NCI-H146 (cell line): ENCODE results near the gene JAK1.
"Not testable (repeated sequence)": the region's sequence is repeated elsewhere in the genome, so short reads cannot be mapped to it uniquely, and the experiment has no call there.

Experiments
- DNase-seq: peaks from one replicate; lab custom pipeline; 2025; lab: John Stamatoyannopoulos, UW

Gene JAK1

DNA sequence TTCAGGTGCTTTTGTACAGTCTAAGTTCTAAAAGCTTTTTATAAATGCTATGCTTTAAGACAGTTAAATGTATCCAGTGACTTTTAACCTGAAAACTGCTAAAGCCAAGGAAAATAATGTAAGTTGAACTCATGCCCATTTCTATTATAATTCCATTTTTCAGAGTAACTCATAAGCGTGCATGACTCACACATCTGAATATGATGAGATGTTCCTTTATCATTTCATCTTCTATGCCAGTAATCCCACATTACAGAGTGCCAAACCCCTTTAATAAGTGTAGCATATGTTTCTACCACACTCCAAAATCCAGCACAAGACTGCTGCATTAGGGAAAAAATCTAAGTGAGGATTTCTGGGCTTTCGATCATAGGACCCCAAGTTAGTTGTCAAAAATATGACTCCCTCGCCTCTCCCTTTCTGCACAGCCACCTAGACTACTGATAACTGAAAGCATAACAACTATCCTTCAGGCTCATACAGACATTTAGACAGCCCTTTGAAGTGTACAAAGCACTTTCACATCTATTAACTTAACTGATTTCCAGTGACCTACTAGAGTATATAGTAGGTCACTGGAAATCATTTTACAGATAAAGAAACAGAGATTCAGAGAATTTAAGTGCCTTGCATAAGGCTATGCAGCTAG is 45.3 kb downstream of the JAK1 start:
- no peak for DNase-seq

DNA sequence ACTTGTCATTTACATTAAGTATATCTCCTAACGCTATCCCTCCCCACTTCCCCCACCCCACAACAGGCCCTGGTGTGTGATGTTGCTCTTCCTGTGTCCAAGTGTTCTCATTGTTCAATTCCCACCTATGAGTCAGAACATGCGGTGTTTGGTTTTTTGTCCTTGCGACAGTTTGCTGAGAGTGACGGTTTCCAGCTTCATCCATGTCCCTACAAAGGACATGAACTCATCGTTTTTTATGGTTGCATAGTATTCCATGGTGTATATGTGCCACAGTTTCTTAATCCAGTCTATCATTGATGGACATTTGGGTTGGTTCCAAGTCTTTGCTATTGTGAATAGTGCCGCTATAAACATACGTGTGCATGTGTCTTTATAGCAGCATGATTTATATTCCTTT is 47.2 kb downstream of the JAK1 start:
- DNase-seq = not testable (repeated sequence)

DNA sequence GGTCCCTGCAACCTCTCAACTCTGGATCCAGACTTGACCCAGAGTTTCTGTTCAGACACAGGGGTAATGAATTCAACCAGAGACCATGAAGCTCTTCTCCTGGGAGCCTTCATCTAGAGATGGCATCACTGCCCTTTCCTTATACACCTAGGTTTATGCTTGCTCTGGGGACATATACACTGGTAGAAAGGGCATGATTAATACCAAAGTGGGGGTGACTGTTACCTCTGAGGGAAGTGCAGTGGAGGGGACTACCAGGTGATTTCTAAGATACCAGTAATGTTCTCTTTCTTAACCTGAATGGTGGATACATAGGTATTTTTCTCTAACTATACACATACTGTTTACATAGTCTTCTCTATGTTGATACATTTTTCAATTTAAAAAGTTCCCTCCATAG is 48.4 kb downstream of the JAK1 start:
- DNase-seq = no peak

DNA sequence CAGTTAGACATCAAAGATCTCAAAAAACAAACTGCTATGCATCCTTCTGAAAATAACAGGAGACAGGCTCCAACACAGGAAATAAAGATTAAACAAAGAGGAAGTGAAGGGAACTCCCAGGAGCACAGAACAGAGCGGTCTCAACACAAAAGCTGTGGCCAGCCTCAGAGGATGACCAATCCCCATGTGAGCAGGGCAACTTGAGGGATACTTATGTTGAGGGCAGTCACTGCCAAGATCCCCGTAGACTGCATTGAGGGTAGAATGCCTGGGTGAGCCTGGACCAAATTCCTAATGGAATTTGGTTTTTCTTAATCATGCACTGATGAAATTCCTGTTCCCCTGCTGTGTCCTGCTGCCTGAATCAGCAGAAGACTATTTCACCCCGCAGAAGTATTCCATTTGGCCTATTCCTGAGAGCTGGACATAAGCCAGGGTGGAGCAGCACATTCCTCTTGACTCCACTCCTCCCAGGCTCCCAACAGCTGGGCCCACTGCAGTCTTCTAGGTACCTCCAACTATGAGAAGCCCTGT is 49.0 kb downstream of the JAK1 start:
- no peak for DNase-seq

DNA sequence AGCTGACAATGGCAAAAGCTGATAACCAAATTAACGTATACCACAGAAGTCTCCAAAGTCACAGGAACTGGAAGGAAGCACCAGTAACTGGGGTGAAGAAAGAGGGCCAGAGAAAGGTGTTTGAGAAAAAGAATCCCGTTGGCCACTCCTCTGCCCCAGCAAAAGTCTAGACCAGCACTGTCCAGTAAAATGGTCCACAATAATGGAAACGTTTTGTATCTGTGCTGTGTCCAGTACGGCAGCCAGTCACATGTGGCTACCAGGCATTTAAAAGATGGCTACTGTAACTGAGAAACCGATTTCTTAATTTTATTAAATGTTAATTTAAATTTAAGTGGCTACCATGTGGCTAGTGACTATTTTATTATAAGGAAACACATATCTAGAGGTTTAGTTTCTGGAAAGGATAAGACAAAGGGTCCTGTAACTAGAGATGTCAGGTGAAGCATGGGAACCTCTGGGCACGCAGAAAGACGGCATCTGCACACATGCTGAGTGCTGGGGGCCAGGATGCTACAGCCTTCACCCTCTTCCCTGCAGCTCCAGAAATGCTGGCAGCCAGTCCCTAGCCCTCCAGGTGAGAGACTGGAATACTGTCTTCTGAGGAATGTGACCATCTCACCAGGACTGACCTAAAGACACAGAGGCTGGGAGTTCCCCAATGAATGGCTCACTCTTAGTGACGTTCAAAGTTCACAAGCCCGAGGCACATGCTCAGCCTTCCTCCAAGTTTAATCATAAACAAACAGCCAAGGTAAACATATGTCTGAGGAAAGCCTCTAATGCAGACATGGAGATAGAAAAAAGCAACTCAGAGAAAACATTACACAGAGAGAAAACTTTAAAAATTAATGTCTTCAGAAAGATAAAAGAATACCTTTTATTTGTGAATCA is 50.7 kb downstream of the JAK1 start:
- no peak for DNase-seq

DNA sequence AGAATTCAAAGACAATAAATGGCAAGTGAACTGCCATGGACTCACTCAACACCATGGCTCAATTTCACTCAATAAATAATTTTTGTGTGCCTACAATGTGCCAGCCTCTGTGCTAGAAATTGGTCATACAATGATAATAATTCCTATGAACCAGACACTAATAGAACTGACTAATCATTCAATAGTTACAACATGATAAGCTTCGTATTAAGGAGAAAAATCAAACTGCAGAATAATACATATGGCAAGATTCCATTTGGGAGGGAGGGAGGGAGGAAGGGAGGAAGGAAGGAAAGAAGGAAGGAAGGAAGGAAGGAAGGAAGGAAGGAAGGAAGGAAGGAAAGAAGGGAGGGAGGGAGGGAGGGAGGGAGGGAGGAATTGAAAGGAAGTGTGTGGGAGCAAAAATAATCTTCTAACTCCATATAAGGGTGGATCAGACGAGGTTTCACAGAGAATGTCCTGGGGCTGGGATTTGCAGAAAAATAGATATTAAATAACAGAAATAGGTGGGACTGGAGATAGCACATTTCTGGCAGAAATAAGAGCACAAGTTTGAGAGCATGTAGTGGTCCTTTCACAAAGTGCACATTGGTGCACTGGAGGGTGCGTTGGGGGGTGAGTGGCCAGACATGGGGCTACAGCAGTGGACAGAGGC is 52.9 kb downstream of the JAK1 start:
- no peak for DNase-seq

DNA sequence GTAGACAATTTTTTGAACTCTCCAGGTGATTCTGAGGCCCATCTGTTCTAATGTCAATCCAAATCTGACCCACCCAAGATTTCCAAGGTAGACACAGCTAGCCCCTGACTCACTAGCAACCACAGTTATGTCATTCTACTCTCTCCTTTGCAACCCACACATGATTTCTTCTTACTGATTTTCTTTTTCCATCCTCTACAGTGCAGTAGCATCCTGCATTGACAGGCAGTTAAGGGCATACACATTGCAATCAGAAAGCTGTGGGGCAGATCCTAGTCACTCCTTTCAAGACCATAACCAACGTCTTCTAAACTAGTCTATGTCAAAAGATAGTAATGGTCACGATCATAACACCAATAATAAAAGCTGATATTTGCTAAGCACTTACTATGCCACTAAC is 54.2 kb downstream of the JAK1 start:
- no peak for DNase-seq

DNA sequence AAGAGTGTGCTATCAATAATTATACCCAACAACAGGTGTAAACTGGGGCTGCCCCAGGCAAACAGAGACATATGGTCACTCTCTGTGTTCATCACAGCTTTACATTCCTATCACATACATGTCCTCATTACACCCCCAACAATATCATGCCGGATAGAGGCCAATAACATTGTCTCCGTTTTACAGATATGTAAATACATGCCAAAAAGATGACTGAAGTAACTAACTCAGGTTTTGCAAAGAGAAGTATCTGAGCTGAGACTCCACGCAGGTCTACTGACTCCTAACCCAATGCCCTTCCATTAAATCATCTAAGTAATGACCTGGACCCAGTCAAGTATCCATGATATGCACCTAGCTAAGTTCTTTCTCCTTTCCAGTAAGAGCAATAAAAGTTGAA is 55.0 kb downstream of the JAK1 start:
- no peak for DNase-seq

DNA sequence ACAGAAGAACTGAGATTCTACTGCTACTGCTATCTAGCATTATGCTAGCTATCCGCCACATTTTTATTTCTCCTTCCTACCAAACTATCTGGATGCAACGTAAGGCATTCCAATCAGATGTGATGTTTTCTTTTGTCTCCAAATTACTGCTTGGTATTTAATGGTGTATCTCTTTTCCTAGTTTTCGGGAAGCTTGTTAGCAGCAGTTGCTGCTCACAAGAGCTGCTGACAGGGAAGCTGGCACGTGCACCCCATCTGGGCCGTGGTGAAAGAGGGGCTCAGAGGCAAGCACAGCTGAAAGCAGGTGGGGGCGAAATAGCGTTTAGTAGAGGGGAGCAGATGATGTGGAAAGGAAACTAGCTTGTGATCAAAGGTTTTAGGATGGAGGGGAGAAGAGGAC is 57.3 kb downstream of the JAK1 start:
- no peak for DNase-seq

DNA sequence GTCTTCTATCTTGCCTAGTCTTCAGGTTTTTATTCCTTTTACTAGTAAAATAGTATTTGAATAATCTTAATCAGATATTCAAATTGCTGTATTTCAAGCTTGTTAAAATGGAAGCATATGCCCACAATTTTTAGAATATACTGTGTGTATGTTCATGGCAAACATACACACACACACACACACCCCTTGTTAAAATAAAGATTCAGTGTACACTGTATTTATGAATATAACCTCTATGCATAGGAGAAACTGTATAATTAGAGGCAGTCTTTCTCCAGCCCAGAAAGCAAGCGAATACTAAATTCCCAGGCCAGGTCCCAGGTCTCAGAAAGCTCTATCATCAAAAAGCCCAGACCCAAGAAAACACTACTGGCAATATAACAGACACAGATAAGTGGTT is 57.8 kb downstream of the JAK1 start:
- no peak for DNase-seq

DNA sequence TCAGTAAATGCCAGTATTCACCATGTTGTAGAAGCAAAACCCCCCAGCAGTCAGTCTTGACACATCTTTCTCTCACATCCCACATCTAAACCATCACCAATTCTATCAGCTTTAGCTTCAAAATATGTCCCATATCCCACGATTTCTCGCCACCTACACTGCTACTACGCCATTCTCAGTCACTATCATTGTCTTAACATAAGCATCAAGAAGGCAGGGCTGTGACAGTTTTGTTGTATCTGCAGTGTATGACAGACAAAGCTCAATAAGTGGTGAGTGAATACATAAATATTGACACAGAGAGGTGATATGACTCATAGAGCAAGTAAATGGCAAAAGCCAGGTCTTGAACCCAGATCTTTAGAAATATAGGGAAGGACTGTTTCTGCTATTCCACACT is 59.9 kb downstream of the JAK1 start:
- no peak for DNase-seq

DNA sequence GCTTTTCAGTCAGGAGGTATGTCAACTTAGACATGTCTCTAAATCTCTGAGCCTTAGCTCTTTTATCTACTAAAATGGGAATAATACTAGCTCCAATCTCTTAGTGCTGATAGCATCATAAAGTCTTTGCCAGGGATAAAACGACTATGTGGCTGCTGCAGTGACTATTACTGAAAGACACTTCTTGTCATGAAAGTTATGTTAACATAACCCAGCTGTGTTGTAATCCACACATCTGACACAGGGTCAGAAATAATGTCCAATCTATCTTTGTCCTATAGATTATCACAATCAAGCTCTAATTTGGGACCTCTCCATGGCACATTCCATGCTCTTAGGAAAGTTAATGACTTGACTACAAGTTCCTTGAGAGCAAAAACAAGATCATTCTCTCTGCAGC is 62.8 kb downstream of the JAK1 start:
- no peak for DNase-seq

DNA sequence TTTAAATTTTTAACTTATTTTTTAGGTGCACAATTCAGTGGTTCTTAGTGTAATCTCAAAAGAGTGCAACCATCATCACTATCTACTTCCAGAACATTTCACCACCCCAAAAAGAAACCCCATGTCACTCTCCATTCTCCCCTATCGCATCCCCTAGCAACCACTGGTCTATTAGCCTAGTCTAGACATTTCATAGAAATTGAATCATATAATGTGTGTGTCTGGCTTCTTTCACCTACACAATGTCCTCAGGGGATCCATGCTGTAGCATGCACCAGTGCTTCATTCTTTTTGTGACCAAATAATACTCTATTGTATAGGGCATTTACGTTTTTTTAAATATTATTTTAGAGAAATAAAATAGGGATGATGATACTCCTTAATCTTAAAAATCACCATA is 64.7 kb downstream of the JAK1 start:
- DNase-seq = no peak

DNA sequence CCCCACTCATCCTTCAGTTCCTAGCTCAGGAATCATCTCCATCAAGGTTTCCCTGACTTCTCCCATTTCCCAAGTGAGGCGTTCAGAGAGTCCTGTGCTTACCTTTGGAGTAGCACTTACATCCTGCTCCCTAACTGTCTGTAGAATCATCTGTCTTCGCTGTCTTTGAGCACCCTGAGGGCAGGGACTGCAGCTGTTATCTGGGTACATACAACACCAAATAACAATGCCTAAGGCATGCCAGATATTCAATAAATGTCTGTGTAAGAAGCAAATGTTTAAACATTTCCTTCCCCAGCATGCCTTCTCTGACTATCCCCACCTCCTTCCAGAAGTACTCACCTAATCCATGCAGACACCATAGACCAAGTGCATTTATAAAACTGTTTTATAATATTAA is 65.4 kb downstream of the JAK1 start:
- no peak for DNase-seq

DNA sequence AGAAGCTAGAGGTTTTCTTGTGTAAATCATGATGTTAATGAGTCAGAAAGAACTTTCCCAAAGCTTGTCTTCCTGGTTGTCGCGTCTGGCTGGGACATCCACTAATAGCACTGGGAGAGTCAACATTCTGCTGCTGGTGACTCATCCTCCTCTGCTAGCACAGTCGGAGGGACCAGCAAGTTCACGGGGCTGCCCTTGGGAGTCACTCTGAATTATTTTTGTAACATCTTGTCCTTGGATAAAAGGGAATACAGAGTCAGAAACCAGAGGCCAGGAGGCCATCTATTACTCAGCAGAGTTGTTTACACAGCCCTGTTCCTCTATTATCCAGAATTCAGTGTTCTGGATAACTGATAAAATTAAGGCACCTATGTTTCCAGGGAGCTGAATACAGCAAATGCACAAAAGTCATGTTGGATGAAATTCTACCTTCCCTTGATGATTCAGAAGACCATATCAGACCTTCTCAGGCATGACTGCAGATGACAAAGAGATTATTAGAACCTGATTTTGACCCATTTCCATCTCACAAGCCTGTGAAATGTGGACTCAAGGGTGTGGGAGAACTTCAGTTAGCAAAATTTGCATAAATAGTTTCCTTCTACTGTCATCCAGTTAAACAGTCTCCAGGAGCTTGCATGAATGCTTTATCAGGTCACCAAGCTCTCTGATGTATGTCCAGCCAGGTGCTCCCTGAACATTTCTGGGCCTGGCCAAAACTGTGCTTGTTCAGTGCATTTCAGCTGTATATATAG is 68.1 kb downstream of the JAK1 start:
- DNase-seq = peak; percentile 32

DNA sequence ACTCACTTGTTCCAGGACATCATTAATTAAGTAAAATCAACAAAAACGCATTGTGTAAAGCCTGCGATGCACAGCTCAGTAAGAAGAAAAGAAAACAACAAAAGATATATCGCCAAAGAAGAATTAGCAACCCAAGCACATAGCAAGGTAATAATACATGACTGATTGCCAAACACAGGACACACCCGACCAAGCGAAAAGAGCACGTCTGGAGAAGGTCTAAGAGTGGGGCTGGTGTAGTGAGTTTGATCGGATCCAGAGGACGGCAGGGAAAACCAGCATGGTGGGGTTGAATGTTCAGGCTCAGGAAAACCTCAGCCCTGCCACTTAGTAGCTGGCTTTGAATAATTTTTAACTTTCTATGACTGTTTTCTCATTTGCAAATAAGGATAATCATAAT is 69.8 kb downstream of the JAK1 start:
- no peak for DNase-seq

DNA sequence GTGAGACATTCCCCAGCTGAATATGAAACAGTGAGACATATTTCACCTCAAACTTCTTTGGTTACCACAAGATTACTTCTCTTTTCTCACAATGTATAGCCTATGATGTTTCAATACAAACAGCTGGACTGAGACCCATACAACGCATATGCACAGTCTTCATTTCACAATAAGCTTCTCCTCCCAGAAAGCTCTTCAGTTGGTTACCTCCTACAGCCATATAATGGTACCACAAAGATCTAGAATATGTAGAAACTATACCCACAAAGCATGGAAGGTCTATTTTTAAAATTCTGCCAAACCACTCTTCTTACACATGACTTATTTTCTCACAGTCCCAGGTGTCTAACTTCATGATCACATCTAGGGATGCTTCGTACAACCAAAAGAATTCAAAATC is 70.8 kb downstream of the JAK1 start:
- DNase-seq = no peak

DNA sequence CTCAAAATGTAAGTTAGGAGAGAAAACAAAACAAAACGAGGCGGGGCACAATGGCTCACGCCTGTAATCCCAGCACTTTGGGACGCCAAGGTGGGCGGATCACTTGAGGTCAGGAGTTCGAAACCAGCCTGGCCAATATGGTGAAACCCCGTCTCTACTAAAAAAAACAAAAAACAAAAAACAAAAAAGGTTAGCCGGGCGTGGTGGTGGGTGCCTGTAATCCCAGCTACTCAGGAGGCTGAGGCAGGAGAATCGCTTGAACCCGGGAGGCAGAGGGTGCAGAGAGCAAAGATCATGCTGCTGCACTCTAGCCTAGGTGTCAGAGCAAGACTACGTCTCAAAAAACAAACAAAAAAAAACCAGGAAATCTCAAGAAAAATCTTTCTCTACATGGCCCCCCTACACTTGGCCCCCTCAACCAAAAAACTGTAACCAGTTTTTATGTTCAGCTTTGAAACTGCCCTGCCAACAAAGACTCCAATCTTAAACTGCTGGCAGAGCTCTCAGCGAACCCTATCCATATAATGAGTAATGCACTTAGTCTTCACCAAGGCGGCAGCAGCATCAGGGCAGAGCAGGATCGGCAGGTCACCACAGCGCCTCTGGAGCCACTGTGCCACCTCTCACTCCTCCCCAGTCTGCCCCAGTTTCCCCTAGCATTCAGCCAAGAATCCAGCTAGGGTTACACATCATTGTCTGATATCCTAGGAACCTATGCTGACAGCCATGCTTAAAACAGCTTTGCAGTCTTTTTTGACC is 71.7 kb downstream of the JAK1 start:
- DNase-seq = no peak

DNA sequence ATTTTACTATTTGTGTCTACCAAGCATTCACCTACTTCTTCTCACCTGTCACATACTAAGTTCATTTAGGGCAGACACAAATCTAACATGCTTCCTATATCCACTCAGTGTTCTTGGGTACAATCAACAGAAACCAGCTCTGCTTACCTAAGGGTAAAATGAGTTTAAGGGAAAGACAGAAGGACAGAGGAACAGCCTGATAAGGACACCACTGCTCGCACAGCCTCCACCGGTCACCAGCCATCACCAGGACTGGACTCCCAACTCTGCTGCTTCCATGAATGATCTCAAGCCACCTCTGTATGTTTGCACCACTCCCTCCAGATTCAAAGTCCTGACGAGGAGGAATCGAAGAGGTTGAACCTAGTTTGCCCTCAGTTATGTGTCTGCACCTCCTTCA is 72.4 kb downstream of the JAK1 start:
- DNase-seq = no peak

DNA sequence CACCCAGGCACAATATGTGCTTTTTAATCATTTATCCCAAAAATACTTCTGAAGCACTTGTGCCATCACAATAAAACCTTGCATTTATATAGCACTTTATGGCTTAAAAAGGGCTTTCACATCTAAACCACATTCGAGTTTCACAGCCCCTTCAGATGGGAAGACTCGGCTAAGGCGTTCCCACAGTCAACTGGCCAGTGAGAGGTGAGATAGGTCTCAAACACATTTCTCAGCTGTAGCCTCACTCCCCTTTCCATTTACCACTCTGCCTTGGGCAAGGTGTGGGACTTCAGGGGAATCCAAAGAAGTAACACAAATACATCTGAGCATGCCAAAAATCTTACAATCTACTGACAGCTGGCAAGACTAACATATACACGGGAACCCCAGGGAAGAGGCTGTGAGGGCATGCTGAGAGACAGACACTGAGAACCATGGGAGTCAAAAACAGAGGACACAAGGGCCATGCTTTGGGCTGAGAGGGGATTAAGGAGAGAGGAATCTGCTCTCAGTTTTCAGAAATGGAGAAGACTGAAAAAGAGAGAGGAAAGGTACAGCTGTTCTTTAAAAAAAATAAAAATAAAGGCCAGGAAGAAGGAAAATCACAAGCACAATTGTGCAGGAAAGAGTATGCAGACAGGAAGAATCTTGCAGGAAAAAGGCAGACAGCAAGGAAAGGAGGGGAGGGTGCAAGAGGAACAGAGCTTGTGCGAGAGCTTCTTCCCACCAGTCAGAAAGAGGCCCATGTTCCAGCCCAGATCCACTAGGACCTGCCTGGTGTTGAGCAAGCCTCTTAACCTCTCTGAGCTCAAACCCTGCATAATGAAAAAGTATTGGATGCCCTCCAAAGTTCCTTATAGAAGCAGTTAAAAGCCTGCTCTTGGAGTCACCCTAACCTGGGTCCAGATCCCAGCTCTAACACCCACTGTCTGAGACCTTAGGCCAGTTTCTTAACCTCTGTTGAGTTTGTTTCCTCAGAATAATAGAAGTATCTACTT is 73.5 kb downstream of the JAK1 start:
- no peak for DNase-seq
